Raji (cell line): ENCODE results near the gene SYNE1.

Source experiments
- POLR2A ChIP-seq: IDR thresholded peaks from 2 replicates; pipeline ENCODE4 v1.6.1; 2011; ENCODE audit warnings: low read depth, low read length, control low read depth; ENCODE audit not compliant: insufficient read depth

Gene SYNE1

DNA sequence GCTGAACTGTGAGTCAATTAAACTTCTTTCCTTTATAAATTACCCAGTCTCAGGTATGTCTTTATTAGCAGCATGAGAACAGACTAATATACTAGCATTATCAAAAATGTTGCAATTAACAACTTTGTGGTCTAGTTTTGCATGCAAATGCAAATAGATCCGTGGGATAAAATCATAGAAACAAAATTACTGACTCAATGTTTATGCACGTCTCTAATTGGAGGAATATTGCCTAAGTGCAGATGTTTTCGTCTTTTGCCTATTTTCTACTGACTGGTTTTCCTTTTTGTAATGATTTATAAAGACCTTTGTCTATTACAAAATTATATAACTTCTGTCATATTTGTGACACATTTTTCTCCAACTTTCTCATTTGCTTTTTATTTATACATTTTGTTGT, 51.9 kb downstream of the SYNE1 start:
- no peak for TF ChIP-seq POLR2A

DNA sequence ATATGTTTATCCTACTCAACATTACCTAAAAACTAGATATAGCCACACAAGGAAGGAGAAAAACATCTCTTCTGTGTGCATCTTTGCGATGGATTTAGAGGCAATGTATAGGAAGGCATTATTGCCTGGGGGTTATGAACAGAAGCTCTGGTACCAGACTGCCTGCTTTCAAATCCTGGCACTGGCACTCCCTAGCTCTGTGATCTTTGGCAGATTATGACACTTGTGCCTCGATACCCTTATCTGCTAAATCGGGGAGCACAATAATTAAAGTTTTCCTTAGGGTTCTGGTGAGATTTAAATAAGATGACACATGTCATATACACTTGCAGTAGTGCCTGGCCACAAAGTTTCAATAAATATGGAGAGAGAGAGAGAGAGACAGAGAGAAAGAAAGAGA, 53.3 kb downstream of the SYNE1 start:
- TF ChIP-seq POLR2A, result no peak

DNA sequence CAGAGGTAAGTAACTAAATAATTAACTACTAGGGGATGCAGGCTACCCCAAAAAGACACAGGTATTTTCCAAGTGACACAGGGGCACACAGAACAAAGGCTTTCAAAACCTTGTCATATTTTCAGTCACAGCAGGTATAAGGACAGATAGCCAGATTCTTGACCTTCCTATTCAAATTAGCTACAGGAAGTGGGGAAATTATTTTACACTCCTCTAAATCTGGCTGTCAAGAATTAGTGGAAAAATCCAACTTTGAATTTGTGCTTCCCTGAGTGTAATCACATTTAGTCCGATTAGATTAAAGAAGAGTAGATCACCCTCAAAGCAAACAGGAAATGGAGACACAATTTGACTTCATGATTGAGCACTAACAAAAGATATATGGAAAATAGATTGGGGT, 60.6 kb downstream of the SYNE1 start:
- no peak for TF ChIP-seq POLR2A

DNA sequence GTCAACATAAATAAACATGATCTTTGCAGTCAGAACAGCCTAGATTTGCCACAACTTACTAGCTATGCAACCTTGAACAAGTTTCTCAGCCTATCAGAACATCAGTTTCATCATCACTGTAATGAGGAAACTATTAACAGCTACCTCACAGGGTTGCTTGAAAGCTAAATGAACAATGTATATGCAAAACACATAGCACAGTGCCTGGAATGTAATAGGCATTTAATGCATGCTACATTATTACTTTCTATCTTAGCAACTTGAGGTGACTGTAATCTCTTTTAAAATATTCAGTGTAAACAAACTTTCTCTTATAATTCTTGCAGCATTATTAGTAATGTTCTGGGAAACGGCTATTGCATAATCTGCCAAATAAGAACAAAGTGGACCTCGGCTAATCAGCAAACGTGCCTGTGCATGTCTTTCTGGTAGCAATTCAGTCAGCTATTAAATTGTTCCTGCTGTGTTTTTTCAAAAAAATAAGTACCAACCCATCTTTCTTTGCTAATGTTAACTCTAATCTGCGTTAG, 61.5 kb downstream of the SYNE1 start:
- TF ChIP-seq POLR2A, result no peak

DNA sequence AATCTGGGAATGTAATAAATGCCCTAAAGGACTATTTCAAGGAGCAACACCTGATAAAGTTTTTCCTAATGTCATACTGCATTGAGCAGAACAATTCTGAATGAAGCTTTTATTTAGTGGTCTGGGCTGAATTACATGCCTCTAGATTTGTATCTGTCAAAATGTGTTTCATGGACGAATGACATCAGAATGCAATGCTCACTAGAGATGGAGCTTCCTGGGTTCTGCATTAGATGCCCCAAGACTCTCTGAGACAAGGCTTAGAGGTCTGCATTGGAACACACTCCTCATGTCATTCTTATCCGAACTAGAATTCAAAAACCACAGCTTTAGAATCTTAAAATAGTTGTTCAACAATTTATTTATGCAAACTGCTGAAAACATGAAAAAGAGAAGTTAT, 62.0 kb downstream of the SYNE1 start:
- no peak for TF ChIP-seq POLR2A

DNA sequence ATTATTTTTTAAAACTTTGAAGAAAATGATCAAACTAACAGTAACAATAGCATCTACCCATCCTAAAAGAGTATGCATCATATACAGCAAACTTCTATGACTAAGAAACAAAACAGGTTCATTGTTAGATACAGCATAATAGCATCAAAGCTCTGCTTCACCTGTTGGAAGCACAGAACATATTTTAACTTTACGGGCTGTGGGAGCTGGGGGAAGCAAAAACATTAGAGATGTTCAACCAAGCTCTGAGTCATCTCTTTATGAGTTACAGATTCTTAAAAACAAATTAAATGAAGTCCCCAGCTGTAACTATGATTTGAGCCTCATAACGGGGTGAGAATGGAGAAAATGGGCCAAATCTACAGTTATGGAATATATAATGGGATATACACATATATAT, 63.4 kb downstream of the SYNE1 start:
- TF ChIP-seq POLR2A, result no peak

DNA sequence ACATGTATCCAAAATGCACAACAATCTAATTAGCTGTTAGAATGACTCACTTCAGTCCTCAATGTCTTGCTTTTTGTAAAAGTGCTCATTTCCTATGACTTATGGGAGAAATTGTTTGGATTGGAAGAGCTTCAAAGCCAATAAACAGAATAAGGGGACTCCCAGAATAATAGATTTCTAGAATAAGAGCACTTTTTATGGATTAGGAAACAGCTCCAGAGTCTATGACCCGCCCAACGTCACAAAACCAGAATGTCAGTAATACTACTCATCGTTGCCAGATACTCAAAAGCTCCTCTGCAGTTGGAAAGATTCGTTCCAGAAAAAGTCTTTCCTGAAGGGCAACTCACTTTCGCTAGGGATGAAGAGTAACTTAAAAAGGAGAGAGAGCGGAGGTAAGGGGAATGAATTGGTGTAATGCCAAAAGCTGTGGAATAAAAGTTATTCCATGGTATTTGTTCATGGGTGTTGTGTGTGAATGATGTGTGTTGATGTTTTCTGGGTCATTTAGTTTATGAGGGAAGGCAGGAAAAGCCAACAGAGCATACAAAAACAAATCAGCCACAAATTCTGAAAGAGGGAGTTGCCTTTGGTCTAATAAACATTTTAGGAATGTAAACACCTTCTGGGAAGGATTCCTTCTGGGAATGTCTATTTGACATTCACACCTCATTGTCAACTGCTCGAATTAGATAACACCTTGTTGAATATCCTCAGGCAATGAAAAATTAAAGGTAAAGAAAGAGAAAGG, 64.6 kb downstream of the SYNE1 start:
- no peak for TF ChIP-seq POLR2A

DNA sequence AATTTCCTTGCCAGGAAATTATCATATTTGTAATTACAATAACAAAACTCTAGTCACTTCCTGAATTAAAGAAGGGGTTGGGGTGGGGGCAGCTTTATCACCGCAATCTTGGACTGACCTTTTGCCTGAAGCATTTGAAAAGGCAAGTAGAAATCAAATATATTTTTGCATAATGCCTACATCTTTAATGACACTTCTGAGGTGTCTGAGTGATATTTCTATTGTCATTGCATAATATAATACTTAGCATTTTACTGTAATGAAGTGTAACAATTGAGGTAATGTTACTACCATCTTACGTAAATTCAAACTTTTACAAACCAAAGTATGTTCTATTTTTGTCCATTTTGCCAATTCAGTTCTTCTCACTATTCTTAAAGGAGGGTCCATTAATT, 65.2 kb downstream of the SYNE1 start:
- no peak for TF ChIP-seq POLR2A

DNA sequence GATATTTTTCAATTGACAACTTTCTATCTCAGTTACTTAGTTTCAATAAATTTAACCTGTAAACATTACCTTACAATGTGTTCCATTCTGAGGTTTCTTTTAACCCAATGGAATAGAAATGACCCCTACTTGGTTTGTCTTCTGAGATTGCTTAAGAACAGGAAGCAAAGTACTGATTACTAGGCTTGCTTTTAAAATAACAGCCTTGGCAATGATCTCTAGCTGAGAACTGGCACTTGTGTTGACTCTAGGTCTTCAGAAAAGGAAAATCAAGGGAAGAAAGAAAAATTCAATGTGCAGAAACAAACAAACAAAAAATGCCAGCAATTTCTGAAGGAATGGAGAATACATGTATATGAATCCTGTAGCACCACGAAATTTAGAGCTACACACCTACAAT, 66.1 kb downstream of the SYNE1 start:
- TF ChIP-seq POLR2A, result no peak

DNA sequence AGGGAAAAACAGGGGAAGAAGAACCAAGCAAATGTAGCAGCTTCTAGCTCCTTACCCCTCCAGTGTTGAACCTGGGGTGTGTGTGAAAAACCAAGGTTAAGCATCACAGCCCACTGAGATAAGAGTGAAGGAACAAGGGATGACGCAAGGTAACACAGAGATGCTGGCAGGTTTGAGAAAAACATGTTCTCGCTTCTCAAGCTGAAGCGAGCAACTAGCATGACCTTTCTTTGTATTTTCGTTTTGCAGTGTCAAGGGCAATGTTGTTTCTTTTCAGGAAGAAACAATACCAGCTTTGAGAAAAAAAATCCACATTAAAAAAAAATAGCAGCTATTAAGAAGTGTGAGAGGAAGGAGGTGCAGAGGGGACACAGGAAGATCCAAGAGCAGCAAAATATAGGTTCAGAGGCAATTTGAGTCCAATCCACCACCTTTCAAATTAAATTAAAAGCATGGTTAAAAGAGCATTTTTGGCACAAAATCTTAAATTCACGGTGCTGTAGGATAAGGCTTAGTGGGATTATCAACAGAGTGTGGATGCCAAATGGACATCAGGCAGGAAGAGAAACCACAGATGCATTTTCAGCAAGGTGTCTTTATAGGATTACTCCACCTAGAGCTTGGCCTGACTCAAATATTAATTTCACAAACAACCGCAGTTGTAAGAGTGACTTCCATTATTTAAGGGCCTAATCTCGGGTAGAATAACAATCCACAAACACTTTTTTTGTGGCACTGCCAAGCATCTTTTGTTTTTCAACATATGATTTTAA, 70.9 kb downstream of the SYNE1 start:
- TF ChIP-seq POLR2A, result no peak

DNA sequence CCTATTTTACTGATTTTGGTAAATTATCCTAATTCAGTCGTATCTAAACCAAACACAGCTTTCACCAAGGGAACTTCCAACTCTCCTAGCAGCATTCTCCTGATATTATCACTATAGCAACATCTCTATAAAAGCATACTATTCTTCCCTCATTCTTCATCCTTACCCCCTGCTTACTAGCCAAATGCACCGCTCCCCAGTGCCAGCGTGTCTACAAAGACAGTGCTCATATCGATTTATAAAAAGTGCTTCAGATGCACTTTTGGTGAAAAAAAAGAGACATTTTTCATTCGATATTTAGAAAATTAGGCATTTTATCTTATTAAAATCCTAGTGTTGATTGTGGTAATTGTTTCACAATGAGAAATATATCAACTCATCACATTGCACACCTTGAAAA, 74.0 kb downstream of the SYNE1 start:
- TF ChIP-seq POLR2A, result no peak

DNA sequence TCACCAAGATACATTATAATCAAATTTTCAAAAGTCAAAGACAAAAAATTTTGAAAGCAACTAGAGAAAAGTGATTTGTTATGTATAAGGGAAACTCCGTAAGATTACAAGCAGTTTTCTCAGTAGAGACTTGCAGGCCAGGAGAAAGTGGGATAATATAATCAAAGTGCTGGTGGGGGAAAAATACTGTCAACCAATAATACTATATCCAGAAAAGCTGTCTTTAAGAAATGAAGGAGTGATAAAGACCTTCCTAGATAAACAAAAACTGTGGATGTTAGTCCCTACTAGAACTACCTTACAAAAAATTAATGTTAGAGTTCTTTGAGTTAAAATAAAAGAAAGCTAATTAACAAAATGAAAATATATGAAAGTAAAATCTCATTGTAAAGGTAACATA, 79.7 kb downstream of the SYNE1 start:
- no peak for TF ChIP-seq POLR2A

DNA sequence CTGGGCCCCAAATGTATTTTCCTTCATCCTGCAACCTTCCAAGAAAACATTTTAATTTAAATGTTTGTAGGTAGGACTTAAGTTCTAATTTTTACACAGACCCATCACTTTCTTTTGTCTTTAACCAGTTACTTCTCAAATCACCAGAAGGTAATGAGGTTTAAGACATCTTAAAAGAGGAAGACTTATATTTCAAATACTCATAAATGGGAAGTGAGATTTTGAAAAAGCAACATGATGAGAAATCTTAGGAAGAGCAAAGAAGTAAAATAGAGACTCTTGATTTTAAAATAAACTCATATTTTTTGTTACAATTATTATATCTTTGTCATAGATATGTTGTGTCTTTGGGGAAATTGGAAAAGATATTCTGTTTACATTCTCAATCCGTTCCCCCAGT, 82.3 kb downstream of the SYNE1 start:
- TF ChIP-seq POLR2A, result no peak

DNA sequence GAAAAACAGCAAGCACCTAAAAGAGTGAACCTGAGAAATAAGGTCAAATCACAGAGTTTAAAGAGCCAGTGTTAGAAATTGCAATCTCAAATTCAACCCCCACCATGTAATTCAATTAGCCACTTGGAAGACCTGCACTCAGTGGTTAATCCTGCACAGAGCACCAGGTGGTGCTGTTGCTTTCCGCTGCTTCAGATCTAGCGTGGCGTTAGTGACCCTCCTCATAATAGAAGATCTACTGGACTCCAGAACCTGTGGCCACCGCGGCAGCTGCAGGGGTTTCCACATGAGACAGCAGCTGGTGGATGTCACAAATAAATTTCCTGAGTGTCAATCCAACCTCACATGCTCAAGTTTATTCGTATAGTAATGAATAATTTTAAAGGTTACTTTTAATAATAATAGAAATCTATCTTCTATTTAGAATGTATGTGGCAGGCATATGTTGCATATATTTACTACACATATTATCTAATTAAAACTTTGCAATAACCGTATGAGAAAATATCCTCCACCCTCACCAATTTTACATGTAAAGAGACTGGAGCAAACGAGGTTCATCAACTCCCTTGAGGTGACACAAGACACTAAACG, 84.4 kb downstream of the SYNE1 start:
- TF ChIP-seq POLR2A, result no peak

DNA sequence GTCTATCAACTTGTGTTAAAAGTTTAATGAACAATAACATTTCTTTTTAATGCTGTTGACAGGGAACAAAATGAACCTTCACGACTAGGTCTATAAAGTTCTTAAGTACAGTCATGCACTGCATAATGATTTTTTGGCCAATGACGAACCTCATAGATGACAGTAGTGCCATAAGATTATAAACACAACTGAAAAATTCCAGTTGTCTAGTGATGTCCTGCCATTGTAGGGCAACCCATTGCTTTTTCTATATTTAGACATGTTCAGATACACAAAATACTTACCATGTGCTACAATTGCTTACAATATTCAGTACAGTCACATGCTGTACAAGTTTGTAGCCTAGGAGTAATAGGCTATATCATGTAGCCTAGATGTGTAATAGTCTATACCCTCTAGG, 93.6 kb downstream of the SYNE1 start:
- no peak for TF ChIP-seq POLR2A

DNA sequence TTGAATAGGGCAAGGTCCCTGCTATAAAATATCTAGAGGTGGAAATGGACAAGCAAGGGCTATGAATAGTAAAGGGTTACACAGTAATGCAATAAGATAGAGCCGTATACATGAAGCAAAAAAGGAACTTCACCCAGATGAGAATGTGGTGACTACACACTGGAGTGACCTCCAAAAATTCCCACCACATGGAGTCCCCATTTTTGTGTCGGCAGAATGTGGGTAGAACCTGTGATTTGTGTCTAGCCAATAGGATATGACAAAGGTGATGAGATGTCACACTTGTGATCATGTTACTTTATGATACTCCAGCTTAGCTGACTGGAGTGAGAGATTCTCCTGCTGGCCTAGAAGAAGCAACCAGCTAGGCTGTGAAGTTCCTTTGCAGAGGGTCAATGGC, 96.8 kb downstream of the SYNE1 start:
- no peak for TF ChIP-seq POLR2A
